Activated CD8-positive, alpha-beta memory T cell treated with anti-CD3 and anti-CD28 coated beads, Interleukin-2, amount 50 U/mL, for 48 hours (primary cell): Measurements from ENCODE around the gene PHIP.
"Not testable (repeated sequence)": the region's sequence is repeated elsewhere in the genome, so short reads cannot be mapped to it uniquely, and the experiment has no call there.

Source experiments
- DNase-seq: peaks from one replicate; pipeline ENCODE4 v3.0.0-alpha.2; 2020

Gene PHIP

GRCh38 chr6:79078075-79078969 lies at the start of gene PHIP:
Gene PHIP, minus strand, starts transcription at chr6:79078254. Its CDS starts 186 bp downstream, at chr6:79078068.
- peak; percentile 94 for DNase-seq

DNA sequence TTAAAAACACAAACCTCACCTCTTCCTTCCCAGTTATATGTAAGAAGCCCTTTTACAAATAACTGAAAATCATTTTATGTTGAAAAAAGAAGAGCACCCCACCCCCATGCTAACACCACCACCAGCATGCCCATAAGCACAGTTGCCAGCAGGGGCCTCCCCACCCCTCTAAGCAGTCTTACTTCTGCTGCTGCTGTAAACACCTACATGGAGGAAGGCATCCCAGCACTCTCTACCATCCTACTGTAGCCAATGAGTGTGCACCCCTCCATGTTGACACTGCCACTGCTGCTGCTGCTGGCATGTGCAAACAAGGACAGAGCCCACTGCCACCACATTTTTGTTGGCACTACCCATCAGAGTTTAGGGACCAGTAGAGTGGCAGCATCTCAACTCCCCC lies 49.6 kb upstream of the PHIP start:
- no peak for DNase-seq

DNA sequence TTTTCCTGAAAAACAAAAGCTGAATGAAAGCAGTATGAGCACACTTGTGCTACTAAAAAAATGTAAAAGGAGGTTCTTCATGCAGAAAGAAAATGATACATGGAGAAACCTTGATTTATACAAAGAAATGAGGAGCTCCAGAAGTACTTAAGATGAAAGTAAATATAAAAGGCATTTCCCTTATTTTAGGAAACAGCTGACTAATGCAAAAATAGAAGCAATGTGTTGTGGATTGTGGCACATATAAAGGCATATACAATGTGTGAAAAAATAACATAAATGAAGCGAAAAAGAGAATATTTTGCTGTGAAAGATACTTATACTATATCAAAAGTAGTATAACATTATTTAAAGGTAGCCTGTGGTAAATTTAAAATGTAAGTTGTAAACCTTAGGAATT lies 41.2 kb upstream of the PHIP start:
- no peak for DNase-seq

DNA sequence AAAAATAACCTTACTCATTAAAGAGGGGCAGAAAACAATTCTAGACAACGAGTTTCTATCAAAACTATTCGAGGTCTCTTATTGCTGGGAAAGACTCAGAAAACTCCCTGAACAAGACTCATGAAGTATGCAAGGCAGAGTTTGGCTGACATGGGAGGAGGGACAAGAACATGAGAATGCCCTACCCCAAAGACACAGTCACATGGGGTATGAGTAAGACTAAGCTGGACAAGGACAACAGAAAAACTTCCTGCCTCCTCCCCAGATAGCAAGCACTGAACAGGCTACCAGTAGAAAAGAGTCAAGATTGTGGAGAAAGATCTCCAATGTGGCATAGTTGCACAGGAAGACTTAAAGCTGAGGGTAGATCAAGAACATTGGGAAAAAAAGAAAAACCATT lies 39.7 kb upstream of the PHIP start:
- DNase-seq, result no peak

DNA sequence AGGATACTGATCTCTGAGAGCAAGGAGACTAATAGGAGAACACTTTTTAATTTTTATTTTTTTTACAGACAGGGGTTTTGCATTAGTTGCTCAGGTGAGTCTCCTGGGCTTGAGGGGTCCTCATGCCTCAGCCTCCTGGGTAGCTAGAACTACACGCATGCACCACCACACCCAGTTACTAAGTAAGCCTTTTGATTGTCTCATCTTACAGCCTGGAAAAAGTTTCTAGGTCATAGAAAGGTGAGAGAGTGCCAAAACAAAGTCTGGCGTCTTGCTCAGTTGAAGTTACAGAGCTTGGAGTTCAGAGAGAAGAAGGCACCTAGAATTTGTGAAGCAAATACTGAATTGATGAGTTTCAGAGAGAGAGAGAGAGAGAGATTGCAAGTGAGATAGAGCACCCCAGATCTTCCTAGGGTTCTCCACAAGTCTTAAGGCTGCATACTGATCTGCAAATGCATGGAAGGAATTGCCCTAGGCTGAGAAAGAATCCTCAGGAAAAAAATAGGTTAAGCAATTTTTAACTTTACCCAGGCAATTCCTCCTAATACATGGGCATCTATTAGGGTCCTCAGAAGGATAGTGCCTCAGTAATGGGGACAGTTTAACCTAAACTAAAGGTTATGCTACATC lies 37.6 kb upstream of the PHIP start:
- DNase-seq, result no peak

GRCh38 chr6:79111549-79111948 lies 33.5 kb upstream of the PHIP start:
- DNase-seq, result no peak

DNA sequence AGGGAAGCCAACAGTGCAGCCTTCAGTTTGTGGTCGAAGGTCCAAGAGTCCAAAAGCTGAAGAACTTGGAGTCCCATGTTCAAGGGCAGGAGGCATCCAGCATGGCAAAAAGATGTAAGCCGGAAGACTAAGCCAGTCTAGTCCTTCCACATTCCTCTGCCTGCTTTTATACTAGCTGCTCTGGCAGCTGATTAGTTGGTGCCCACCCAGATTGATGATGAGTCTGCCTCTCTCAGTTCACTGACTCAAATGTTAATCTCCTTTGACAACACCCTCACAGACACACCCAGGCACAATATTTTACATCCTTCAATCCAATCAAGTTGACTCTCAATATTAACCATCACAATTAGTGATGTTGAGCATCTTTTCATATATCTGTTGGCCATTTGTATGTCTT lies 23.1 kb upstream of the PHIP start:
- DNase-seq, result no peak

DNA sequence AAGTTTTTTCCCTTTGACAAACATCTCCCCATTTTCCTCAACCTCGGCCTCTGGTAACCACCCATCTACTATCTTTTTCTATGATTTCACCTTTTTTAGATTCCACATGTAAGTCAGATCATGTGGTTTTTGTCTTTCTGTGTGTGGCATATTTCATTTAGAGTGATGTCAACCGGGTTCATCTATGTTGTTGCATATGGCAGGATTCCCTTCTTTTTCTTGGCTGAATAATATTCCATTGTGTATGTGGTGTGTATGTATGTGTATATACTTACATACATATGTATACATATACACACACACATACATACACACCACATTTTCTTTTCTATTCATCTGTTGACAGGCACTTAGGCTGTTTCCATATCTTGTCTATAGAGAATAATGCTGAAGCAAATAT lies 22.2 kb upstream of the PHIP start:
- no peak for DNase-seq

- DNase-seq, result no peak
Observed at GRCh38 chr6:79094938-79095337, 16.9 kb upstream of the PHIP start.

DNA sequence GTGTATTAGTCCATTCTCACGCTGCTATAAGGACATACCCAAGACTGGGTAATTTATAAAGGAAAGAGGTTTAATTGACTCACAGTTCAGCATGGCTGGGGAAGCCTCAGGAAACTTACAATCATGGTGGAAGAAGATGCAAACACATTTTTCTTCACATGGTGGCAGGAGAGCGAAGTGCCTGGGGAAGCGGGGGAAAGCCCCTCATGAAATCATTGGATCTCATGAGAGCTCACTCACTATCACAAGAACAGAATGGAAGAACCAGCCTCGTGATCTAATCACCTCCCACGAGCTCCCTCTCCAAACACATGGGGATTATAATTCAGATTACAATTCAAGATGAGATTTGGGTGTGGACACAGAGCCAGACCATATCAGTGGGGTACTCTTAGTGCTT lies 13.7 kb upstream of the PHIP start:
- DNase-seq, result not testable (repeated sequence)

DNA sequence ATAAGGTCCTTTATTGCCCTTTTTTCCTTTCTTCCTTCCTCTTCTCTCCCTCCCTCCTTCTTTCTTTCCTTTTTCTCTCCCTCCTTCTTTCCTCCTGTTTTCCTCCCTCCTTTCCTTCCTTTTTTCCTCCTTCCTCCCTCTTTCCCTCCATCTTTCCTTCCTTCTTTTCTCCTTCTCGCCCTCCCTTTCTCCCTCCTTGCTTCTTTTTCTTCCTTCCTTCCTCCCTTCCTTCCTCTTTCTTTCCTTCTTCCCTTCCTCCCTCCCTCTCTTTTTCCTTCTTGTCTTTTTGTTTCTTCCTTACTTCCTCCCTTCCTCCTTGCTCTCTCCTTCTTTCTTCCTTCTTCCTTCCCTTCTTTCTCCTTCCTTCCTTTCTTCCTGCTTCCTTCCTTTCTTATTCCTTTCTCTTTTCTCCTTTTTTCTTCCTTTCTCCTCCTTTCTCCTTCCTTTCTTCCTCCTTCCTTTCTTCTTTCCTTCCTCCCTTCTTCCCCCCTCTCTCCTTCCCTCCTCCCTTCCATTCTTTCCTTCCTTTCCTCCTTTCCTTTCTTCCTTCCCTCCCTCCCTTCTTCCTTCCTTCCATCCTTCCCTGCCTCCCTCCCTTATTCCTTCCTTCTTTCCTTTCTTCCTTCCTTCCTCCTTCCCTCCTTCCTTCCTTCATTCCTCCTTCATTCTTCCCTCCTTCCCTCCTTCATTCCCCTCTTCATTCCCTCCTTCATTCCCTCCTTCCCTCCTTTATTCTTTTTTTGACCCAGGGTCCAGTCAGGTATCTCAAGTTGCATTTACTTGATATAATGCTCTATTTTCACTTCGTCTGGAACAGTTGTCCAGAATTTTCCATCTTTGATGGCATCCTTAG lies 11.7 kb upstream of the PHIP start:
- DNase-seq, result no peak

DNA sequence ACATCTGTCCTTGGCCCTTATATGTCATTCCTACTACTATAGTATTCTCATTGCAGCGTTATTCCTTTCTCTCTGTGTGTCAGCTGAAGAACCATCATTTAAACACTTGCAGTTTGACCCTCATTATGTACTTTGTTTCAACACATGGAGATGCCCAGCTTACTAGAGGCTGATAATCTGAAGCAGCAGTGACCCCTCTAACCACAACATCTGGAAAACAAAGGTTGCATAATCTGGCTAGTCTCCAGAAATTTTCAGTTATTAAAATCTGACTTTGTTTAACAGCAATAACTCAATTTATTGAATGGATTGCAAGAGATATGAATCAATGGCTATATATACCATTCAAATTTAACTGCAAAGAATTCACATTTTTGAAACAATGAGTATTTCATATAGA lies 6.6 kb upstream of the PHIP start:
- no peak for DNase-seq

DNA sequence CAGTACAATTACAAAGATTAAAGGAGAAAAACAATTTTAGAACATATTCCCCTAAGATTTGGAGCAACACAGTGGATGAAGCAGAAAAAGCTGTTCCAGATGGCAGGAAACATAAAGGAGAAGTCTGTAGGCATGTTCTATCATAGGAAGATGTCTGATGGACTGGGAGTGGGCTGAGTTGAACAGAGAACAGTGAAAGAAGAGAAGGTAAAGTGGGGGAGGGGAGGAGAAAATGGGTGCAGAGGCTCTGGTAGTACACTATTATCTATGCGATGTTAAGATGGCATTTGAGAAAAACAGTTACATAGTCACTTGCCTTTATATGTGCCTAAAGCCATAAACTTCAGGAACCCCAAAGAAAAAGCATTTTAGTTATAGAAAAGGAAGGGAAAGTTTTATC lies 4.2 kb upstream of the PHIP start:
- no peak for DNase-seq

- DNase-seq, result no peak
Observed at GRCh38 chr6:79081663-79082062, 3.6 kb upstream of the PHIP start.

DNA sequence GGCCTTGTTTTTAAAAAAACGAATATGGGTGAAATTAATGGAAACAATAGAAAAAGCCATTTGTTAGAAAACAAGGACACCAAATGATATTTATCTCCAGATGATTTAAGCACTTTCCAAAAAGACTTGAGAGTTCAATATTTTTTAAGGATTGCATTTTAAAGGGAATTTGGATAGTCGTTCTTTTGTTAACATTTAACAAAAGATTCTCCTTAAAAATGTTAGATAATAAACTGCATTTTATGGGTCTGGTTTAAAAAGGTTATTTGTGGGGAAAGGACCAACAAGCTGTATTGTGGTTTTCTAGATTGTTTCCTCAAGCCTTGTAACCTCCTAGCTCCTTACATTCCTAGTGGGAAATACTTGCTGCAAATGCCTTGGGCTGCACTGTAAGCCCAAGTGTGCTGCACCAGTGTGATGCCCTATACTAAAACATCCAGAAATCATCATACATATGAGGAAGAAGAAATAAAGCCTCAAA lies 1.5 kb upstream of the PHIP start:
- no peak for DNase-seq

DNA sequence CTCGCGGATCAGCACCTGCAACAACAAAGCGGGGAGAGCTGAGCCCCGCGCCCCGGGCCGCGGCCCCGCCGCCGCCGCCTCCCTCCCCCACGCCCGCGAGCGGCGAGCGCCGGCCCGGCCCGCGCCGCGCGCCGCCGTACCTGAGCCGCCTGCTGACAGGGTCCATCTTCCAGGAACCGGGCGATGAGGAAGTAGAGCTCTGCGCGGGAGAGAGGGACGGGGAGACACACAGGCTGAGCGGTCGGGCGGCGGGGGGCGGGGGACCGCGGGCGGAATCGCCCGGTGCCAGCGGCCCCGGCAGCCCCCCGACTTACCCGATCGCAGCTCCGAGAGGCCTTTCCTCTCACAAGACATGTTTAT lies 359 bp downstream of the PHIP start:
- DNase-seq, result no peak

- peak; percentile 92 for DNase-seq
Observed at GRCh38 chr6:79076782-79077641, 1.0 kb downstream of the PHIP start.

DNA sequence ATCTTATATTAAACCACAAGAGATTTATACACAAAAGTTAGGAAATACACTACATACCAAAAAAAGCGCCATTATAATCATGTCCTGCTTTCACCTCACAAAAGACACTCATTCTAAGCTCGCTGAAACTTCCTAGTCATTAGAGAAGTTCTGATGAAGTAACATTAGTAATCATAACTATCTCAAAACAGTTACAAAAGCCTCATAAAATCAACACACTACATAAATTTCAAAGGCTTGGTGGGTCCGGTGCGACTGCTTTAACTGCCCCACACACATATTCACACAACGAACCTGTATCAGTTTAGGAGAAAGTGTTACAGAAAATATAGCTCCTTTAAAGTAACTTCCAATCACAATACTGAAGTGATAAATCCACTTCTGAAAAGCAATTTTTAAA lies 1.9 kb downstream of the PHIP start:
- DNase-seq, result no peak

DNA sequence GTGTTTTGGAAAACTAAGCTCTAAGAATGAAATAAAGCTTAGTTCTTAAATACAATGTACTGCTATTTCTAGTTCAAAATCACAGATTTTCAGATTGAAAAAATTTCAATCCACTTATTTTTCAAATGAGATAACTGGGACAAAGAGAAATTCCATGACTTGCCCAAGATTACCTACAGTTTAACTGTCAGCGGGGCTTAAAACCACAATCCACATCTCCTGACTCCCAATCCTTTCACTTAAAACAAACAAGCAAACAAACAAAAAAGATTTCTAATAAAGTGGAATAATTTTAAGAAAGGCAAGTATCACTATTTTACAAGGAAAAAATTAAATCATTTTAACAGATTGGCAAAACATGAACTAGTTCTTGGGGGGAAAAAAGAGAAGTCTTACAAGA lies 4.2 kb downstream of the PHIP start:
- no peak for DNase-seq

DNA sequence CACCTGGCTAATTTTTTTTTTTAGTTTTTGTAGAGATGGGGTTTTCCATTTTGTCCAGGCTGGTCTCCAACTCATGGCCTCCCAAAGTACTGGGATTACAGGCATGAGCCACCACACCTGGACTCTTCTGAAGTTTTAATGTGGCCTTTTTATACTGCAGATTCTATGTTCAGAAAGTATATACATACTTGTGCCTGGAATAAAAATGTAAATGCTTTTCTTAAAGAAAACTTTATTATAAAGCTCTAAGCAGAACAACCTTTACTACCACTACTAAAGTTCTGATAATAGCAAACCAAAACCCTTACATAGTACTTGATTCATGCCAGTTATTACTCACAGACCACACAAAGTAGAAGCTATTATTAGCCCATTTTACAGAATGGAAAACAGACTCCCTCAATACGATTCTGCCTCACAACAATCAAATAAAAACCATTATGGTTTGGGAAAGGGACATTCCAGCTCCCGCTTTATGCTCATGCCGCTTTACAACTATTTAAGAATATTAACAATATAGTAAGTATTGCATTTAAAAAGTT lies 5.3 kb downstream of the PHIP start:
- no peak for DNase-seq

DNA sequence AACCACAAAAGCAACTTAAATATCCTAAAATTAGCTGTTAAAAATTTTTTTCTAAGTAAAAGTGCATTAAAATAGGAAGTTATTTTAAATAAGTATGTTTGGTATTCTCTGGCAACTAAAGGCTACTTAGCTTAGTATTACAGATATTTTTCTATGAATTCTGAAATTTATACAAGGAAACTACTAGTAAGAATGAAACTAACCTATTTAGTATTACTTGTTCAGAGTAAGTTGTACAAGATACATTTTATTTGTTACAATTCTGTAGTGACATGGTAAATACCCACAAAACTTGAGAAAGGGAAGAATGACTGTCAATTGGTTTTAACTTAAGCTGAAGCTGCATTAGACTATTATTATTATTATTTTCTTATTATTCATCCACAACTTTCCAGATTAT lies 6.5 kb downstream of the PHIP start:
- DNase-seq, result no peak

- no peak for DNase-seq
Observed at GRCh38 chr6:79070206-79070825, 7.7 kb downstream of the PHIP start.
